Measurements from ENCODE around the gene OR8H3. TPM values are rescaled to one million over a fixed set of nuclear protein-coding genes. Genes with fewer than 3 reads are reported as not detected.
"Not testable (repeated sequence)": the region's sequence is repeated elsewhere in the genome, so short reads cannot be mapped to it uniquely, and the experiment has no call there.

Gene OR8H3
- total RNA-seq, 2 experiments from 2014 or later = not detected

DNA sequence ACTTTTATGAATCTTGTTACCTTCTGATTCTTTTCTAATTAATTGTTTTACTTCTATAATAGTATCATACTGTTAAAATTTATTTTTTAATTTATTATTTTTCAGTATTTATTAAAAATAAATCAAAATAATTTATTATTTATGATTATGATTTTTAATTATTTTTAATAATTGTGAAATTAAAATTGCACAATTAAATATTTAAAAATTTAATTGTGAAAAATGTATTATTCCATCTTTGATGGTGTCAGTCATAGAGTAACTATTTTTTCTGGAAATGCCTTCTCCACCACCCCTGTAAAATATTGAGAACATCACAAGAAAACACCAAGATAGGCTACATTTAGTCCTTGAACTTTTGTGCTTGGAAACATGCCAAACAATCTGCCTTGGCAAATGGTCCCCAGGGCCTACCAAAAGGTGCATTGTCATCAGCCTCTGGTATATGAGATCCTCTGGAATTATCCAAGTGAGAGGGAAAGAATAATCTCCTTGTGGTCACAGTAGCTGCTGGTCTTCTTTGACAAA lies 18.9 kb upstream of the OR8H3 start, which contains the start of gene OR8H2:
OR8H2 (plus strand) TSS at position 478 of the 528 bp plus-strand sequence. CDS start 1,356 bp downstream, outside the sequence.
- no TSS peak for BruUV-seq (replicated peaks)
- H4K20me1 ChIP-seq (ENCODE audit: insufficient read depth, low read length) = no peaks in the 10 kb centered on the region
- H2AFZ ChIP-seq (ENCODE audit: low read length) = no peak within 1 kb of the TSS
- no peak within 1 kb of the TSS for H3K4me2 ChIP-seq (ENCODE audit: low read length)
- no peak within 1 kb of the TSS for H3K27ac ChIP-seq (ENCODE audit: low read depth, low read length, poor library complexity, severe bottlenecking)
- H3K79me2 ChIP-seq (ENCODE audit: insufficient read depth, low read depth, low read length) = no peaks in the 10 kb centered on the region
- ChIA-PET CTCF (ENCODE audit: unreplicated experiment) (no interaction called here), POLR2A (no interaction called here)
- no peak for DNase-seq (ENCODE audit: low spot score)
- no peak within 1 kb of the TSS for H3K4me3 ChIP-seq (ENCODE audit: low read depth, low read length, poor library complexity, severe bottlenecking)
- intact Hi-C loops (cut with micrococcal nuclease; ENCODE audit: unreplicated experiment) = no loop called here
- no peaks in the 10 kb centered on the region for H3K4me1 ChIP-seq (ENCODE audit: insufficient read depth, low read length, poor library complexity, severe bottlenecking)
- H3K9me2 ChIP-seq (ENCODE audit: insufficient read depth, low read length) = no peaks in the 10 kb centered on the region
- H3K9me3 ChIP-seq (ENCODE audit: low read length) = no peaks in the 10 kb centered on the region
- TF ChIP-seq EZH2phosphoT487 (IDR thresholded peaks at IDR 0.05; ENCODE audit: borderline replicate concordance, low read depth, low read length) = no peak
- no peaks in the 10 kb centered on the region for H3K36me3 ChIP-seq (ENCODE audit: insufficient read depth, low read length)

DNA sequence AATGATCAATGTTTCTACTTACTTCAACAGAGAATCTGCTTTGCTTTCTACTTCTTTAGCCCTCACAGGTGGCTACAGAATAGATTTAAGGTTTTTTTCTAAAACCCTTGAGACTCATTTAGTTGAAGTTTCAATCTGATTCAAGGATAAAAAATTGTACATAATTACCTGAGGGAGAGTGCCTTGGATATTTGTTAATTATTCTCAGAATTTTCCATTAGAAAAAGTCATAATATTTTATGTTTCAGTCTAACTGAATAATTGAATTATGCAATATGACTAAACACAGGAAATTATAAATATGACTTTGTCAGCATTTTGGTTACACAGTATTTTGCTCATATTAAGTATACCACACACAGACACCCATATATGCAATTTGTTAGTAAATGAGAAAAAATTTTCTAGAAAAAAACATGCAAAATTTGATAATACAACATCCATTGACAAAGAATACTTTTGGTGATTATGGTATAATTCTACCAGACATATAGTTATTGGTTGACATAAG lies 18.0 kb downstream of the OR8H3 start, which contains the start of gene OR8J3:
OR8J3 (minus strand) TSS at position 51 of the 511 bp plus-strand sequence. CDS start 2,483 bp downstream, outside the sequence.
- Histone ChIP-seq H3K4me2 (ENCODE audit: low read length) (no peak within 1 kb of the TSS), H3K9me2 (ENCODE audit: insufficient read depth, low read length) (no peaks in the 10 kb centered on the region), H3K9me3 (ENCODE audit: low read length) (no peaks in the 10 kb centered on the region), H2AFZ (ENCODE audit: low read length) (no peak within 1 kb of the TSS), H3K27ac (ENCODE audit: low read depth, low read length, poor library complexity, severe bottlenecking) (no peak within 1 kb of the TSS), H3K79me2 (ENCODE audit: insufficient read depth, low read depth, low read length) (no peaks in the 10 kb centered on the region), H3K36me3 (ENCODE audit: insufficient read depth, low read length) (no peaks in the 10 kb centered on the region), H3K4me3 (ENCODE audit: low read depth, low read length, poor library complexity, severe bottlenecking) (no peak within 1 kb of the TSS), H3K4me1 (ENCODE audit: insufficient read depth, low read length, poor library complexity, severe bottlenecking) (no peaks in the 10 kb centered on the region), H4K20me1 (ENCODE audit: insufficient read depth, low read length) (no peaks in the 10 kb centered on the region)
- no peak for DNase-seq (ENCODE audit: low spot score)
- CTCF ChIA-PET (ENCODE audit: unreplicated experiment) = no interaction called here
- TF ChIP-seq EZH2phosphoT487 (IDR thresholded peaks at IDR 0.05; ENCODE audit: borderline replicate concordance, low read depth, low read length) (no peak), CTCF (conservative IDR thresholded peaks at IDR 0.05; ENCODE audit: low read length) (no peak)
- no TSS peak for BruUV-seq (replicated peaks)
- intact Hi-C loops (cut with micrococcal nuclease; ENCODE audit: unreplicated experiment) = no loop called here
- POLR2A ChIA-PET = no interaction called here

- CTCF ChIA-PET (ENCODE audit: unreplicated experiment); H3K9me3 ChIP-seq (ENCODE audit: low read length): not testable (repeated sequence)
Observed at GRCh38 chr11:56143681-56144080, 21.5 kb downstream of the OR8H3 start.

More at GRCh38 chr11:56143681-56144080, 21.5 kb downstream of the OR8H3 start:
- BruUV-seq (replicated peaks); H3K4me2 ChIP-seq (ENCODE audit: low read length); intact Hi-C loops (cut with micrococcal nuclease; ENCODE audit: unreplicated experiment); H3K79me2 ChIP-seq (ENCODE audit: insufficient read depth, low read depth, low read length); H3K4me1 ChIP-seq (ENCODE audit: insufficient read depth, low read length, poor library complexity, severe bottlenecking); H4K20me1 ChIP-seq (ENCODE audit: insufficient read depth, low read length); H3K4me3 ChIP-seq (ENCODE audit: low read depth, low read length, poor library complexity, severe bottlenecking); DNase-seq (ENCODE audit: low spot score); H2AFZ ChIP-seq (ENCODE audit: low read length); POLR2A ChIA-PET; H3K27ac ChIP-seq (ENCODE audit: low read depth, low read length, poor library complexity, severe bottlenecking); H3K9me2 ChIP-seq (ENCODE audit: insufficient read depth, low read length); H3K36me3 ChIP-seq (ENCODE audit: insufficient read depth, low read length): not testable (repeated sequence)

Data from OCI-LY7 (cell line).